HG03103 (cell line): Measurements from ENCODE around the gene TMEM72.
A peak's percentile ranks its signal among the peaks of the same experiment; 100 is the strongest.

Experiments
- ATAC-seq: cut with Tn5 transposase; IDR thresholded peaks from one replicate; pipeline ENCODE4 v1.9.1; 2021; ENCODE audit warnings: low read depth; ENCODE audit not compliant: unreplicated experiment

TMEM72 gene

DNA sequence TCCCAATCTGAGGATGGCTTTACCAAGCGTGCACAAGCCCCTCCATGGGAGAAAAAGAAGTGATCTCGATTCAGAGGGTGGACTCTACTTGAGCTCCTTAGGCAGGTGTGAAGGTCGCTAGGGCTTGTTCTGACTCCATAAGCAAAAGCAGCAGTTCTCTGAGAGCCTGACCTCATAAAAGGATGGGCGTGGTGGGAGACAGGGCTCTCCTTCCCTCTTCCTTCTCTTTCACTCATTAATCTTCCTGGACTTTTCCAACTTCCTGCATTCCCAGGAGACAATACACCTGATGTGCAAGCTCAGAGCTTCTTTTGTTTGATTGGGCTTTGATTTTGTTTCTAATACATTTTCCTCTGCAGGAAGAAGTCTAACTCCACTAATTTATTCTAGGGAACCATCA is 22.3 kb upstream of the TMEM72 start:
- no peak for ATAC-seq

DNA sequence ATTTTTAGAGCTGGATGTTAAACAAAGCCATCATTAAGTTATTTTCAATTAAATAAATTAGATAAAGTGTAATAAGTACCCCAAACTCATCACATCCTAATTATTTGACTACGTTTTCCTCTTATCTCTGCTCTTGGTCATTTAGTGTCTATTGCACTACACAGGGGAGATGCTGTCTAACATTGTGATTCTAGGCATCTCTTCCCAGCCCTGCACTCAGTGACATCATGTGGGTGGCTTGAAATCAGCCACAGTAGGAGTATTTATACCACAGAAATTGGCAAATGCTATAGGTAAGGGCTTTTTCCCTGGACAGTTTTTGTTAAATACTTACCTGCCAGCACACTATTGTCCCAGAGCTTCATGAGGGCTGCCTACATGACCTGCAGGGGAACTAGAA is 21.3 kb upstream of the TMEM72 start:
- ATAC-seq = no peak

DNA sequence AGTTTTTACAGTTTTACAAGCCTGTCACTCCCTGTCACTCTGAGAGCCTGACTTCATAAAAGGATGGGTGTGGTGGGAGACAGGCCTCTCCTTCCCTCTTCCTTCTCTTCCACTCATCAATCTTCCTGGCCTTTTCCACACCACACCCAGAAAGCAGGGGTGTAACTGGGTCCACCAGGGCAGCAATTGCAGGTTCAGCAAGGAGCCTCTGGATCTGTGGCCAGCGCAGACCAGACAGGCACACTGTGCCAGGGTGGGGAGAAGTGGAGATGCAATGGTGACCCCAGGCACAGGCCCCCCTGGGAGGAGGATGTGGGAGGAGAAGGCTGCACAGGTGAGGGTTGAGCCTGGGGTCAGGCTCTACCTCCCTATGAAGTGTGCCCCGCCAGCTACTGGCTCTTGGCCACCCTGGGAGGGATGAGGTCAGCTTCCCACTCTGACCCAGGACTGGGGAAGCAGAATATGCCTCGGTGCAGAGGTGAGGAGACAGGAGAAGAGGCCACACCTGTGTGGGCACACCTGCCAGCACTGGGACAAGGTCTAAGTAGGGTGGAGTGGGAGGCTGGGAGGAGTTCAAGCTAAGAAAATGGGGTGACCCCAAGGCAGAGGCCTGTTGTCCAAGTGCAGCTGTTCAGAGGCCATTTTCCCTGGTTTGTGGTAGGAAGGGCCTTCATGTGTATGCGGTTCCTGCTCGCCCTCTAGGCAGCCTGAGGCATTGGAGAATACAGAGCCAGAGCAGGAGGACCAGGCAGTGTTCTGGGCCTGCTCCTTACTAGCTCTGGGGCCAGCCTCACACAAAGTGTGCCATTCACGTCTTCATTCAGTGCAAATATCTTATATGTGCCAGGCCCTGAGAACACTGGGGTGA is 20.2 kb upstream of the TMEM72 start:
- ATAC-seq = no peak

DNA sequence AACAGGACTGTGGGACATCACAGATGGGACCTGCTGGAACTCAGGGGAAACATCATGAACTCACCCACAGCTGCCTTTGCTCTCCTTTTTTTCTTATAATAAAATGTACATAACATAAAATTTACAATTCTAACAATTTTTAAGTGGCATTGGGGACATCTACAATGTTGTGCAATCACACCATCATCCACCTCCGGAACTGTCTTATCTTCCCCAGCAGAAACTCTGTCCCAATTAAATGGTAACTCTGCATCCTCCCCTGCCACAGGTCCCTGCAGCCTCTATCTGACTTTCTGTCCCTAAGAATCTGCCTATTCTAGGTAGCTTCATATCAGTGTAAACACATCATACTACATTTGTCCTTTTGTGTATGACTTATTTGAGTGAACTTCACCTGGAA is 19.4 kb upstream of the TMEM72 start:
- ATAC-seq = no peak

DNA sequence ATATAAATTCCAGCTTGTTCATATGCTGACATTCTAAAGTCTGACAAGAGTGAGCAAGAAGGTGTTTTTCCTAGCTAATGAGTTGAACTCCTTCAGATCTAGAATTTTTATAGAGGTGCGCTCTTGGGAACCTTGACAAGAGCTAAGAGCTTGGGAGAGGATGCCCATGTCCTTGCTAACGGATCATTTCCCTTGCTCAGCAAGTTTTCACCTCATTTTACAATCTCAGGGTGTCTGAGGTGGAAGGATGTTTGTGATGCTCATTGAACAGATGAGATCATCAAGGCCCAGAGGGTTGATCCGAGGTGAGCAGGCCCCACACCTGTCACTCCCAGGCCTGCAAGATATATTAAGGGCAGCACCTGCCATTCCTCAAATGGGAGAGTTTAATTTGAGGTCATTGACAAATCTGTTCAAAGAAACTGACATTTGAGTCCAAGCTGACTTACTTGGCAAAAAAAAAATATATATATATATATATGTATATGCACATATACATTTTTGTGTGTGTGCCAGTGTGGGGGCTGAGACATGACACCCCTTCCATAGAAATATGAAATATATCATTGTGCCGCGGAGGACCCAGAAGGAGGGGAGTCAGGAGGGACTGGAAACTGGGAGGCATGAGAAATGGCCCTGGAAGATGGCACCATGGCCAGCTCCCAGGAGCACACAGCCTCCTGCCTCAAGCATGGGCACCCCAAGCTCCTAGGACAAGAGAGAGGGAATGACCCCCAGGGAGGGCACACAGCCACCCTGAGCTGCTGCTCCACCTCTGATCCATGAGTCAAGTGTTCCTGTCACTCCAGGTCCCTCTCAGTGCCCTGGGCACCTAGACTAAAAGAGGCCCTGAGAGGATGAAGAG is 17.3 kb upstream of the TMEM72 start:
- ATAC-seq = no peak

DNA sequence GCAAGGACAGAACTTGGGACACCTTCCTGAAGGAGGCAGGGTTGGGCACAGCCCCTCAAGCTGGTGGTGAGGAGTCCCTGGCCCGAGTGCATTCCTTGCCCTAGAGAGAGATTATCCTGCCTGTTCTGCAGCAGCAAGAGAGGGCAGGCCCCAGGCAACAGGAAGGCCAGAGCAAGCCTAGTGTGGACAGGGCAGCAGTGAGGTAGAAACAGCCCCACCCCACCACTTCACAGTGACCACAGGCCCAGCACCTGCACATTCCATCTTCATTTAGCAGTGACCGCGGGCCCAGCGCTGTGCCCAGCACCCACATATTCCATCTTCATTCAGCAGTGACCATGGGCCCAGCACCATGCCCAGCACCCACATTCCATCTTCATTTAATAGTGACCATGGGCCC is 16.4 kb upstream of the TMEM72 start:
- no peak for ATAC-seq

DNA sequence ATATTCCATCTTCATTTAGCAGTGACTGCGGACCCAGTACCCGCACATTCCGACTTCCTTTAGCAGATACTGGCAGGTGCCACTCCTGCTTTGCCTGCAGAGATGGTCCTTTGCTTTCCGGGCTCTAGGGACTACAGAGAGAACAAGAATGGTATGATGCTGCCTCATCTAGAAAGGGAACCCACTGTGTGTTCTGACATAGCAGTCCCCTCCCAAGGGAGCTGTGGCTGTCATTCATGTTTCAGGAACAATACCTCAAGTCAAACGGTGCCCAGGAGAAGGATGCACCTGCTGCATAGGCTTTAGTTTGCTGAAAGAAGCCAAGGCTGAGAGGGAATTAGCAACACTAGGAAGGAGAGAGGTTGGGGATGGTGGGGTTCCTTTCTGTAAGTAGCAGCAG is 15.9 kb upstream of the TMEM72 start:
- no peak for ATAC-seq

DNA sequence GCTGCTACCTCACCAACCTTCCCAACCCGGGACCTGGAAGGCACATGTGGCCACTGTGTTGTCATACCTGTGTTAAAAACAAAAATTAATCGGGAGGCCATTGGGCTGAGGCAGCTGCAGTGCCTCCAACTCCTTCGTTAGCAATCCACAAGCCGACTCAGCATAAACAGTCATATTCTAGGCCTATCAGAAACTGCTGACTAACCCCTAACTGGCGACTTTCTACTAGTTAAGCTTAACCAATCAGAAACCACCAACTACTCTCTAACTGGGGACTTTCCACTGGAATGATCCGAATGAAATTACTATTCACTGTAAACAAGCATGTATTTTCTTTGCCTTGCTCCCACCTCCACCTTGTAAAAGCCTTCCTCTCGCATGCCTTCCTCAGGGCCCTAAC is 14.1 kb upstream of the TMEM72 start:
- no peak for ATAC-seq

DNA sequence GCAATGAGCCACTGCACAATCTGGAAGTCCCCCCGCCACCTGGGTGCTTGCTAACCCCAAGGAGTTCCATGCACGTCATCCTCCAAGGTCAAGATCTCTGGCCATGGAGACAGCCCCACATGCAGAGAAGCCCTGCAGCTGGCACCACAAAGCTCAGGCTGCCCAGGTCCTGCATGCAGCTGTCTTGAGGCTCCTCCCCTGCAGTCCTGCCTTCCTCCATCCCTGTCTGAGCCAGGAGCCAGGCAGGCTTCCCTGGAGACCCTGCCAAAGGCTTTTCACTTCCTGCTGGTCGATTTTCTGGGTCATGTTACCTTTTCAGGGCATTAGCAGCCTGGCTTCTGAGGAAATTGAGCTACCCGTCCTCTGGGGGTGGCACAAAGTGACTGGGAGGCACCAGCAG is 12.5 kb upstream of the TMEM72 start:
- no peak for ATAC-seq

DNA sequence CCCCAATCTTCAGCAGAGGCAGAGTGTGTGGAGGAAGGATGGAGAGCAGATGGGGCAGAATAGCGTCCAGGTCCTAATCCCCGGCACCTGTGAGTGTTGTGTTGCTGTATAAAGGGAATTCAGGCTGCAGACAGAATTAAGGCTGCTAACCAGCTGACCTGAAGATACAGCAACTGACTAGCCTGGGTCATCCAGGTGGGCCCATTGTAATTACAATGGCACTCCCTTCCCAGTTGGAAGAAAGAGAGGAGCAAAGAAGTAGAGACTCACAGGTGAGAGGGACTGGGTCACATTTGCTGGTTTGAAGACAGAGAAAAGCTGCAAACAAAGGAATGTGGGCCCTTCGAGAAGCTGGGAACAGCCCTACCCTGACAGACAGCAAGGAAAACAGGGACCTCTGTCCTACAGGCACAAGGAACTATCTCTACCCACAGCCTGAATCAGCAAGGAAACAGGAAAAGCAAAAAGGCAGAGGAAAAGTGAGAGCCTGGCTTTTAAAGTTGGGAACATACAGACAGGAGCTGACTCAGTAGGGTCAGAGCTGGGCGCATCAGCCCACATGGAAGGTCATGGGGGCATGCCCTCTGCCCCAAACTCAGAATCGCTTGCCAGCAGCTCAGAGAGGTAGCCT is 11.6 kb upstream of the TMEM72 start:
- no peak for ATAC-seq

DNA sequence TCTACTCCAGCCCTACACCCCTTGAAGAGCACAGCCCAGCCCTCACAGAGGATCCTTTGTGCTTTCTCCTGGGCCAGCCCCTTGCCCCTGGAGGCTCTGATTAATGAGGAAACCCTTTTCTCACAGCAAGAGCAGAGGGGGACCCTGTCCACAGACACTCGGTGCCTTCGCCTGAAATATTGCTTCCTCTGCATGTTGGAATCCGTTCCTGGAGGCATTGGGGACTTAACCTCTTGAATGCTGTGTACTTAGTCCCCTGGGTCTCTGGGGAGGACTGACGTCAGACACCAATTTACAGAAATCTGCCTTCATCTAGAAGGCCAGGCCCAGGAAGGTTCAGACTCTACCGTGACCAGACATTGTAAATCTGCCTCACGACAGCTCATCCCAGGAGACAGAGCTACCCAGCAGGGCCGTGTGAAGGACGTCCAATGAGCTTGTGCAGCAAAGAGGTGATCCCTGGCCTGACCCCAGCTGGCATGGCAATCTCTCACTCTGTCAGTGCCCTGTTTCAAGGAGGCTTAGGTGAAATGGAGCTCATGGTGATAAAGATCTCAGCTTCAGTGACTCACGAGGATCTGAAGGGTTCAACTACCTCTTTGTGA is 8.1 kb upstream of the TMEM72 start:
- ATAC-seq = no peak

DNA sequence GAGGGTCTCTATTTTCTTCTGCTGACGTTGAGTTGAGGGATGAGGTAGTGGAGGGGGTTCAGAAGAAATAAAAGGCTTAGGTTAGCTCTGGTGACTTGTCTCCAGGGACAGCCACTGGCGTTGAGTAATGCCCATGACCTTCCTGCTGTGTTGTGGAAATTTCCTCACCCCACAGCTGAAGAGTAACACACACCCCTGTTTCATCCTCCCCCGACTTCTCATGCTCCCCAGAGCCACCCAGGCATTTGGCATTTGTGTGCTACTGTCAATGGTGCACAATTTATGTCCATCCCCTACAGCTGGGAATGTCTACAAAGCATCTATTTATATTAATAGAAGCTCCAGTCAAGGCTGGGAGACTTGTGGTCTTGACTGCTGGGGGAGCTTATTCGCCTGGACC is 4.7 kb upstream of the TMEM72 start:
- ATAC-seq = no peak

DNA sequence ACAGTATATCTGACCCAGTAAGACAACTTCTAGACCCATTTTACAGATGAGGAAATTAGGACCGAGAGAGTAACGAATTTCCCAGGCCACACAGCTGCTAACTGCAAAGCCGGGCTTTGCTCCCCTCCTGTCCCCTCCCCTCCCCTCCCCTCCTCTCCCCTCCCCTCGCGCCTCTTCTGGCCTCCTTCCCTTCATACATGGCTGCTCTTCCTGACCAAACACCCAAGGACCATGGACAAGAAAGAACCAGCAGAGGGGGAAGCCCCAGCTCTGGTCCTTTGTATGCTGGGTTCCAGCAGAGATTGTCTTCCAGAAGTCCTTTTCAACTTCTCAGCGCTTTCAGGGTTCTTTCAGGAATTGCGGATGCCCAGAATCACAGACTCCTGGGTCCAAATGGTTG is 3.6 kb upstream of the TMEM72 start:
- no peak for ATAC-seq

DNA sequence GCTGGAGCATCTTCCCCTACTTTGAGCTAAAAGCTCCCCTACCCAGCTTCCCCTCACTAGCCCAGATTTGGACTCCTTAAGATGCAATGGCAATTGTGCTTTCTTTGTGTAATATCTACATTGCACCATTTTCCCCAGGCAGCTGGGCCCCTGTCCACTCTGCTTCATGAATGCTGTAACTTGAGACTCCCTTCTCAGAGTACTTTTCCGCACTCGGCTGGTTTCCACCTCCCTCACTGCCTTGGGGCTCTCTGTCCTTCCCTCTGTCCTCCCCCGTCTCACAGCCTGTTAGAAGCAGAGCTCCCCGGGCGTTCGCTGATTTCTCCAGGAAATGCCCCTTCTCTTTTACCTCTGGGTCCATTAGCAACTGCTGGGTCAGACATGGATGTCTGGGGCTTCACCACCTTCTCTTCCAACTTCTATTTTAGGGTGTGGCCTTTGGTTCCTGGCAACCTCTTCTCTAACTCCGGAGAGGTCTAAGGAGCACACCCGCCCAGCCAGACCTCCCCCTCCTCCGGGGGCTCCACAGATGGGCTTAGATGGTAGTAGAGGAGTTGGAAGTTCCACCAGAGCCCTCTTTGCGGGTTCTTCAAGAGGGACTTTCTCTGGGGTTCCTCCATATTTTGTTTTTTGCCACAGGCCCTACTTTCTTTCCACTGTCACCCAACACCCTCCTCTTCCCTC is 2.9 kb upstream of the TMEM72 start:
- ATAC-seq = no peak

DNA sequence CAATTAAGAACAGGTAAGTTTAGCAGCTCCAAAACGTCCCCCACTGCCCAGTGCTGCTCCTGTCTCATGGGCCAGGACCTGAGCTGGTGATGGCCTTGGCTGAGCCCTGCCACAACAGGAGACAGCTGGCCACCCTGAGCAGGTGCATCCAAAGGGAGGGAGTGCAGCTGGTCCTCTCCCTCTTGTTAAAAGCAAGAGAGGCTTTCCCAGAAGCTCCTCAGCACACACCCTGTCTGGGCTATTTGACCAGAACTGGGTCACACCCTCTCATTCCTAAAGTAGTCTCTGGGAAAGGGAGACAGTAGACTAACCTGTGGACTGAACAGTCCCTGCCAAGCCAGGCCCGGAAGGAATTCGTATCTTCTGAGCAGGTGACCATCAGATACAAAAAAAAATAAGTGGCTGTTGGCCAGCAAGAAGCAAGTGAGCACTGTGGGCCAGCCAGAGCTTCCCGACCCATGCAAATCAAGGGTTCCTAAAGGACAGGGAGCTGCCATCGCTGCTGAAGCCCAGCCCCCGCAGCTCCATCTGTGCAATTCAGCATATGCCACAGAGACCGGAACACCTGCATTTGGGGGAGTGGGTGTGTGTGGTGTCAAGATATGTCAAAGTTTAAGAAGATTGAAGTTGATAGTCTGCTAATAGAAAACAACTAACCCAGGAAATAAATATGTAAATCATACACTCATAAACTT is 2.1 kb upstream of the TMEM72 start:
- no peak for ATAC-seq

DNA sequence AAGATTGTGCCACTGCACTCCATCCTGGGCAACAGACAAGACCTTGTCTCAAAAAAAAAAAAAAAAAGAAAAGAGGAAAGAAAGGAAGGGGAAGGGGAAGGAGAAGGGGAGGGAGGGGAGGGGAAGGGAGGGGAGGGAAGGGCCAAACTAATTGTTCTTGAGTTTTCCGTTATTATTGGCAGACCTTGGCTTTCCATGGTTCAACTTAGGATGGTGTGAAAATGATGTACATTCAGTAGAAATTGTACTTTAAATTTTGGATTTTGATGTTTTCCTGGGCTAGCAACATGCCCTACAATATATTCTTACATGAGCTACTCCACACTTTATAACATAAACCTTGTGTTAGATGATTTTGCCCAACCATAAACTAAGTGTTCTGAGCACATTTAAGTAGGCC is 1.2 kb upstream of the TMEM72 start:
- no peak for ATAC-seq

DNA sequence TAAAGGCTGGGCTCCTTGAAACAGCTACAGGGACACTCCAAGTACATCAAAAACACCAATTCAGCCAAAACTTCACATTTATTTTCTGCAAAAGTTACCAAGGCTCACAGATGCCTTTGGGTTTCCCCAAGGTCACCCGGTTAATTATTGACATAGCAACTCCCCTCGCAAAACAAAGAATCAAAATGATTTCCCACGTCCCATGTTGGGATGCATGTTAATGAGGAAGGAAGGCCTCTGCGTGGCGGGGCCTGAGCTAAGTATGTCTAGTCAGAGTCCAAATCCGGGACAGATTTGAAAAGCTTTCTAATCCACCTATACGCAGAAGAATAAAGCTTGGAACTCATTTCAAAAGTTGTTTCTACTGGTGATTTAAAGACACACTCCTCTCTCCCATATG is 535 bp upstream of the TMEM72 start:
- ATAC-seq = no peak

DNA sequence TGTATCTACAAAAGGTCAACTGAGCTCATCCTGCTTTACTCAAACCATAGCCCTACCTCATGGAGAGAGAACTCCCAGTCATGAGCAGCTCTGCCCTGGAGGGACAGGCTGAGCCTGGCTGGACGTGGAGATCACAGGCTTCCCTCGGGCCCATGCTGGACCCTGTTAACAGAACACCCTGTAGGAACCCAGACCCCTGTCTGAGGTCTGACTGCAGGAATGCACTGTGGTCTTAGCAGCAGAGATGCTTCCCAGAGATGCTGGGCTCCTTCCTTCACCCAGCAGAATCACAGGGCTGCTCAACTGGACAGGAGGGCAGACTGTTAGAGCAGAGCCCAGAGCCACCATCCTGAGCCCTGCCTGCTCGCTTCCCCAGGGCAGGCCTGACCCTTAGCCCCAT is 814 bp downstream of the TMEM72 start:
- ATAC-seq = no peak

DNA sequence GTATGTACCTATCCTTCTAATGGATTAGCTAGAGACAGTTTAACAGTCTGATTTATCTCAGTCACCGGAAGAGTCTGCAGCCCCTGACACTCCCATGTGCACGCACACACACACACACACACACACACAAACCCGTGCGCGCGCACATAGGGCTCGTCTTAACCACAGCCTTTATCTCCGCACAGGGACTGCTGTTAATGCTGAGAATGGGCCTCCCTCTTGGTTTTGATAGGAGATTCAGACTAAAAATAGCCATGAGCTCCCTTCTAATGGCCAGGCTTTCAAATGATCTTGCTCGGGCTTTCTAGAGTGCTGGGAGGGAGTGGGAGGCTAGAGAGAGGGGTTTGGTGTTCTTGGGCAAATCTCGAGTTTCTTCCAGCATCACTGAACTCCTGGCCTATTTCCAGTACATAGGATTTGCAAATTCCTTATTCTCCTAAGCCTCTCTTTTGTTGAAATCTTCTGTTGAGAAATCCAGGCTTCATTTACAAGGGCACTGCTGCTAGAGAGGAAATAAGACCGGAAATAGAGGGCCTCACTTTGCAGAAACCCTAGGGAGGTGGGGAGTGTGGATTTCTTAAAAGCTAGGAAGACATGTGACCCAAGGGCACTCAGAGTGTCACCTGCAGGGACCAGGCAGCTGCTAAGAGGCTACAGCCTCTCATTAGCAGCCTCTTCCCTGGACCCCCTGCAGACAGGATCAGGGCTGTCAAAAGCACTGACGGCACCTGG is 2.4 kb downstream of the TMEM72 start:
- ATAC-seq = peak; percentile 65
